NCI-H748 (cell line): ENCODE measurements around the gene PNMA8C.

Experiments used
- DNase-seq: peaks from one replicate; lab custom pipeline; 2025; ENCODE audit not compliant: unreplicated experiment; lab: John Stamatoyannopoulos, UW

The PNMA8C gene

DNA sequence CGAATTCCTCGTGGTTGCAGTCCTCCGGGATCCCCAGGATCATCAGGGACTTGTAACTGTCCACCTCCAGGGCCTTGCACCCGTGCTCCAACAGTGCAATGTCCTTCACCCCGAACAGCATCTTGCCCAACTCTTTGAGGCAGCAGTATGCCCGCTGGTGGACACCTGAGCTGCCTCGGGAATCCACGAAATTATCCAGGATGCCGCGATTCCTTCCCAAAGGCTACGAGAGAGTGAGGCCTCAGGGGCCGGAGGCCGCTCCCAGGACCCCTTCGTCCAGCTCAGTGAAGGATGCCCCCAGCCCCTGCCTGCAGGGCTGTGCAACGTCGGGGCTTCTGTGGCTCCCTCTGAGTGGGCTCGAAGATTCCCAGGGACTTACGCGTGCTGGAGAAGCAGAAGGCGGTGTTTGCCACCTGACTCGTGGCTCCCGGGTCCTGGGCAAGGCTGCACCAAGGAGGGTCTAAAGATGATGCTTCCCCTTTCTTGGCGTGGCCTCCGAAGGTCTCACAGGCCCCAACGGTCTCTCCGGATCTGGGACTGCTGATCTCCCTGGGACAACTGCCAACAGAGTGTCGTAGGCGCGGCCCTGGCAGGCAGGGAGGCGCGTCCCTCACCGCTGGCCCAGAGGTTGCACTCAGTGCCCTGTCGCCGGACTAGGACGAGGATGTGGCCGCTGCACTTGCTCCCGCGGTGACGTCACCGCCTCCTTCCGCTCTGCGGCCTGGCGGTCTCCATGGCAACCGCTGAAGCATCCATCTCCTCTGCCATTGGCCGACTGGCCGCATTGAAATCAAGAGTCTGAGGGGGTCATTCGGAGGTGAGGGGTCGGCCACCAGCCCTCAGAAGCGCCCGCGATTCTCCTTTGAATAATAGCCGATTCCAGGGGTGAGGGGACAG lies at the start of gene PNMA8C:
TSS of gene PNMA8C (minus strand) at position 698 of the 897 bp plus-strand sequence. CDS start at position 121, 577 bp downstream.
- peak; percentile 97 for DNase-seq

DNA sequence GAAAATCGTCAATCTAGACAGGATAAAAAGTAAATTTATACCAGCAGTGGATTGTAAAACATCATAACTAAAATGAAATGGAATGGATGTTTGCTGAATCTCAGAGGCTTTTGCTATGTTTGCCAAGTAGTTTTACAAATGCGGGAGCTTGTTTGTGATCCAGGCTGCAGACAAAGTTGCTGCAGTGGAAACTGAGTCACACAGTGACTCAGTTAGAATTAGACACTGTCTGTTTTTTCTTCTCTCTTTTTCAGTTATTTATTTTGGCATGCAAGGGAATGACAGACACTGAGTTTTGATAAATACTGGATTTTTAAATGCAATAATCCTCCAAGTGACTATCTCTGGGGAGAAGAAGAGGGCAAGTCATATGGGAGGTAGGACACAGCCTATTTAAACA lies 47.2 kb upstream of the PNMA8C start:
- no peak for DNase-seq

DNA sequence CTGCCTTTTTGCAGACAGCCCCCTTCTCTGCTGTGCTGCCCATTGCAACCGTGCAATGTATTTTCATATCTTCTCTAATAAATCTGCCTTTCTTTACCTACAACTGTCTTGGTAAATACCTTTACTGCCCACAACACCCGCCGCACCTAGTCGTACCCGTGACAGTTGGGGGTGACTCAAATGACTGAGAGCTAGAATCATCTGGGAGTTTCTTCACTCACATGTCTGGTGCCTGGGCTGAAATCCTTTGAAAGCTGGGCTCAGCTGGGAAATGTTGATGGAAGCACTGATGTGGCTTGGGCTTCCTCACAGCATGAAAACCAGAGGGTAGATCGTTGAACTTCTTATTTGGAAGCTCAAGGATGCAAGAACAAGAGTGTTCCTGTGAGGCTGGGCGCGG lies 45.5 kb upstream of the PNMA8C start:
- DNase-seq, result no peak

DNA sequence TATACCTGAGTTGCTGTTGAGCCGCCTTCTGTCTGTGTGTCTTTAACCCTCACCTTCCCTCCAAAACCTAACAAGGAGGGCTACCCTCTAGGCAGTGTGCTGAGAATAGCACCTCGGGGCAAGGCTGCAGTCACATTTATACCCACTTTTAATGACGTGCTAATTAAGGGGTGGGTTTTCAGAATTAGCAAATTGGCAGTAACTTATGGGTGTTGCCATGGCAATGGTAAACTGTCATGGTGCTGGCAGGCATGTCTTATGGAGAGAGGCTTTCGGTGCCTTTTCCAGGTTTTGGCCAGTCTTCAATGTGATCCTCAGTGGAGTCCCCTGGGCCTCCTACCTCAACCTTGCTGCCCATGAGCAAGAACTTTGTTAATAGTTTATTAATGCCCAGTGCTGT lies 43.9 kb upstream of the PNMA8C start:
- DNase-seq, result no peak

DNA sequence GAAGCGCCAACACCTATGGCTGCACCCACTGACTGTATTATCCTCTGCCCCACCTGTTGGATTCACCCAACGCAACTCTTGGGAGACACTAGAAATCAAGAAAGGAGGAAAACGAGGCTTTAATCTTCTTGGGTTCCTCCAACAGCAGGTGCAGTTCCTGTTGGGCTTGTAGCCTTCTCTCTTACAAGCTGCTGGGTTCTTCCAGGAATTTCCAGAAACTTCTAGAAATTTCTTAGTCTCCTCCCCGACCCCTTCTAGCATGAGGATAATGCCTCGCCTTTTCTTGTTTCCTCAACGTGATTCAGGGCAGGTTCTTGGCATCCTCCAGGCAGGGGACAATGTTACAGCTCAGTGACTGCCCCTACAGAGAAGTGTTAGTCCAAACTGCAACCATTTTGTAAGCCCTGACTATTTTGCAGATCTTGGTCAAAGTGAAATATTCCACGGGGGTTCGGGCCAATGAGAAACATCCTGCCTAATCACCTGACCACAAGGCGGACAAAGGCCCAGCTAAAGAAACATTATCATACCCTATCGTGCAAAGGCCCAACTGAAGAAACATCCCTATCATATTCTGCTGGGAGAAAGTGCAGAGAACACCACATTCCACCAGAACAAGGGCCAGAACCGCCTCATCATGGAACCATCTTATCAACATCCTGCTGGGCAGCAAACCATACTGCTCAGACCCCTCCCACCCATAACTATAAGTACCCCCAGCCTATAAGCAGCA lies 43.2 kb upstream of the PNMA8C start:
- DNase-seq, result no peak

DNA sequence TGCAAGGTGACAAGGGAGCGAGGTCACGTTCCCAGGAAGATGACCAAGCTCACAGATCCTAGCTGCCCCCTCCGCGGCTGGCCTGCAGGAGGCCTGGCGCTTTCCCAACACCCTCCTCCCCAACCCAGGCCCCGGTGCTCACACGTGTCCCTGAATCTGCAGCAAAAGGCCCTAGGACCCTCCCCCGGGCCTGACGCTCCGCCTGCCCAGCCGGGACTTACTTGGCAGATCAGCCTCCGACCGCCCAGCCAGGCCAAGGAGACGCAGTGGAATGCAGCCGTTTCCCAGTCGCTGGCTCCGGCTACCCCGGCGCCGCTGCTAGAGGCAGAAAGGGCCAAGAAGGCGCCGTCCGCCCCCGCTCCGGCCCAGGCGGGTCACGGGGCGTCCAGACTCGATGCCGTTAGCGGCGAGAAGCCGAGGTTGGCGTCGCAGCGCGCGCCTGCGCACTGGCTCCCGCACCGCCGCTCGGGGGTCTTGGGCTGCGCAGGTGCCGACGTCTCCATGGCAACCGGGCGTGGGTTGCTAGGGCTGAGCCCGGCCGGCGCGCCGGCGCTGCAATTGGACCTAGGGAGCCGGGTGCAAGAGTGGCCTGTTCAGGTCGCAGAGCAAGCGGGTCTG lies 42.5 kb upstream of the PNMA8C start, which contains the start of gene PNMA8A:
TSS of gene PNMA8A (minus strand) at position 448 of the 618 bp plus-strand sequence. CDS start 528 bp downstream, outside the sequence.
- peak; percentile 99 for DNase-seq

DNA sequence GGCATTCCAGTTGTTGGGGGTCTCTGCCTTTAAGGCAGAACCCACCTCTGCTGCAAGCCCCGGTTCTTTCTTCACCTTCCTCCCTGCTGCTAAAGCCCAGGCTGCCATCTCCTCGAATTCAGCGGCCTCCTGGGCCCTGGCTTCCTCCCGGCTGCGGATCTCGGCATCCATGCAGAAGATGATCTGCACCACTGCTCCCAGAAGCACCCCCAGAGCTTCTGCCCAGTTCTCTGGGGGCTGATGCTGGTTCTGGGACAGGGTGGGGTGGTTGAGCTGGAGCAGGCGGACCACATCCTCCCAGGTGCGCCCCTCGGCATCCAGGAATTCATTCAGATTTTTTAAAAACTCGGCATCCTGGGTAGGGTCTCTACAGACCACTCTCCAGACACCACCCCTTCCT lies 41.6 kb upstream of the PNMA8C start:
- no peak for DNase-seq

DNA sequence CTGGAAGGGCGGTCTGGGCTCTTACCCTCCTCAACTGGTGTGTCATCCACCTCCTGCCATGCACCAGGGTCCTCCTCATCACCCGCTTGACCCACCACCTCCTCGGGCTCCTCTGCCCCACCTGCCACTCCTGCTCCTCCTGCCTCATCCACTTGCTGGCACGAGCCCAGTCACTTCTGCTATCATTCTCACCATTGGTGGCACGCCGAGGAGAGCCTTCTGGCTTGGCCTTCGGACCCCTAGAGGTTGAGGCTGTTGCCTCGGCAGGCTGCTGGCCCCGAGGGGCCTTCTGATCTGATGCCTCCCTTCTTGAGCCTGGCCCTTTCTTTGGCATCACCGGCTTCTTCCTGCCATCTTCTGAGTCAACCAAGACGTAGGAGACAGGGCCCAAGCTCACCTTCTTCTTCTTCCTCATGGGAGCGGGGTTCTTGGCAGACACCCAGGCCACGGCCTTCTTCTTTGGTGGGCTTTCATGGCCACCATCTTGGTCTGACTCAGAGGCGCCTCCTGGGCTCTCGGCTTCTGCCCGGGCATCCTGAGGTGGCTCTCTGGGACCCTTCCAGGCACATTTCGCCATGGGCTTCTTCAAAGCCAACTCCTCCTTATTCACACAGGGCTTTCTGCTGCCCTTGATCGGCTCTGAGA lies 40.9 kb upstream of the PNMA8C start:
- no peak for DNase-seq

DNA sequence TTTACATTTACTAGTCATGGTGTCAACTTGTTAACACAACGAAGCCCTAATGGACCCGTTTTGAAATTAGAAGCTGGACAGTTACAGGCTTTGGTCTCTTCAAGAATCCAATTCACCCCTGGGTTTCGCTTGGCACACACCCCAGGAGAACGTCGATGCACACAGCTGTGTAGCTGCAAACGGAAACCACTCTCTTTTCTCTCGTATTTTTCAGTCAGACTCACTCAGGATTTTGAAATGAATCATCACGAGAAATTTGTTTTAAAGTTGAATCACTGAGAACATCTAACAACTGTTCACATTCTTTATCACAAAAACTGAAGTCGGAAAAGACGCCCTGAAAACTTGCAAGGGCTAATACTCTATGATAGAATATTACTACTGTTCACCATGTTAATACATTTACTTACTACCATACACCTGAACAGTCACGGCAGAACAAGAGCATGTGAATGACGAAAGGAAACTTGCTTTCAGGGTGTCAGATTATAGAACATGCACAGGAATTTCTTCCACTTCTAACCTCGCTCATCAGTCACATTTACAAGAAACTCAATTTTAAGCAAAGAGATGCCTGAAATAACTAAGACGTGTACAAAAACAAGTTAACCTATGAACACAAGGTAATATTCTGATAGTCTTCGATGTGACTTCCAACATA lies 37.9 kb upstream of the PNMA8C start:
- DNase-seq, result no peak

DNA sequence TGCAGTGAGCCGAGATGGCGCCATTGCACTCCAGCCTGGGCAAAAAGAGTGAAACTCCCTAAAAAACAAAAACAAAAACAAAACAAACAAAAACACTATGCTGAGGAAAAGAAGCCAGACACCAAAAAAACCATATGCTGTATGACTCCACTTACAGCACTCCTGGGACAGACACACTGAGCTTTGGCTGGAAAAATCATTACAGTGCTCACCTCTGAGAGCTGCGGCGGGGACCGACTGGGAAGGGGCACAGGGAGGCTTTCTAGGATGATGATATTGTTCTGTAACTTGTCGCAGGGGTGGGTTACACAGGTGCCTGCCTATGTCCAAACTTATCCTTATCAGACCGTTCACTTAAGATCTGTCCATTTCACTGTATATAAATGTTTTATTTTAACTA lies 34.8 kb upstream of the PNMA8C start:
- no peak for DNase-seq

DNA sequence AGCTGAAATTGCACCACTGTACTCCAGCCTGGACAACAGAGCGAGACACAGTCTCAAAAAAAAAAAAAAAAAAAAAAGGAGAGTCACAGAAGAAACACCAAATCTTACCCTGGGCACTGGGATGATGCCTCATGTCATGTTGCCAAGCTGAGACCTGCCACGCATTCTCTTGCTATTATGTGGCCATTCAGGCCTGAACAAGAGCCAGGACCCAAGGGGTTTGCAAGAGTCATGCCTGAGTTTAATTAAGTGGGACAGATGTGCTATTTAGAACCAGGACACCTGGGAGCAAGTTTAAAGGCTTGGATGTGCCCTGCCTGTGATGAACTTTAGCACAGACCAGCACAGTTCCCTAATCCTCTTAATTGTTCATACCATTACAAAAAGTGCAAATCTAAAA lies 32.8 kb upstream of the PNMA8C start:
- no peak for DNase-seq

DNA sequence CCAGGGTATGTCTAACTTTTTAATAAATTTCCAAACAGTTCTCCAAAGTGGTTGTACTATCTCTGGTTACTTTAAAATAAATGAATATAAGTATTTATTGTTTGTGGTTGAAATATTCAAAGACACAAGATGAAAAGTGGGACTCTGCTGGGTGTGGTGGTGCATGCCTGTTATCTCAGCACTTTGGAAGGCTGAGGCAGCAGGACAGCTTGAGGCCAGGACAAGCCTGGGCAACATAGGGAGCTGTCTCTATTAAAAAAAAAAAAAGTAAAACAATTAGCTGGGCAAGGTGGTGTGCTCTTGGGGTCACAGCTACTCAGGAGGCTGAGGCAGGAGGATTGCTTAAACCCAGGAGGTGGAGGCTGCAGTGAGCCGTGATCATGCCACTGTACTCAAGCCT lies 32.2 kb upstream of the PNMA8C start:
- no peak for DNase-seq

DNA sequence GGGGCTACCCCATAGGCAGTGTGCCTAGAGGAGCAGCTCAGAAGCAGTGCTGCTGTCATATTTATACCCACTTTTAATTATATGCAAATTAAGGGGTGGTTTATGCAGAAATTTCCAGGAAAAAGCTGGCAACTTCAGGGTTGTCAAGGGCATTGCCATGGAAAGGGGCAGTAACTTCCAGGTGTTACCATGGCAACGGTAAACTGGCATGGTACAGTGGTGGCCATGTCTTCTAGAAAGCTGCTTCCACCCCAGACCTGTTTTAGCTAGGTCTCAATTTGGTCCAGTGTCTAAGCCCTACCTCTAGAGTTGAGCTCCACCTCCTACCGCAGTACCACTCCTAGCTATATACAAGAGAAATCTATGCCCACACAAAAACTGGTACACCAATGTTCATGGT lies 31.3 kb upstream of the PNMA8C start:
- no peak for DNase-seq

DNA sequence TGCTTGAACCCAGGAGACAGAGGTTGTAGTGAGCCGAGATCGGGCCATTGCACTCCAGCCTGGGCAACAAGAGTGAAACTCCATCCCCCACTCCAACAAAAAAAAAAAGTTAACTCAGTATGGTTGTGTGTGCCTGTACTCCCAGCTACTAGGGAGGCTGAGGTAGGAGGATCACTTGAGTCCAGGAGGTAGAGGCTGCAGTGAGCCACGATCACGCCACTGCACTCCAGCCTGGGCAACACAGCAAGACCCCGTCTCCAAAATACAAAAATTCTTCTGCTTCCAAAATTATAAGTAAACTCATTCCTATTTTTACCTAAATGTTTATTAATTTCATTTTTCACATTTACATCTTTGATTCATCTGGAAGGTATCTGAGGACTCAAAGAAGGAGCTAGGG lies 28.2 kb upstream of the PNMA8C start:
- no peak for DNase-seq

DNA sequence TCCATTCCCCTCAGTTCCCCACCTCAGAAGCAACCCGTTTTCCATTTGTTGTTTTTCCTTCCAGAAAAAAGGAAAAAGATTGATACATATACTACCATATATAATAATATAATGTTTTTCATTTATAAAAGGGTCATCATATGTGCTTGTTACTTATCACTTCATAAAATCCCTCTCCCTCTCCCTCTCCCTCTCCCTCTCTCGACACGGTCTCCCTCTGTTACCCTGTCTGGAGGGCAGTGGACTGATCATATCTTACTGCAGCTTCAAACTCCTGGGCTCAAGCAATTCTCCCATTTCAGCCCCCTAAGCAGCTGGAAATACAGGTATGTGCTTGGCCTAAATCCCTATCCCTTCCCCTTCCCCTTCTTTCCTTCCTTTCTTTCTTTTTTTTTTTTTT lies 25.5 kb upstream of the PNMA8C start:
- DNase-seq, result no peak

DNA sequence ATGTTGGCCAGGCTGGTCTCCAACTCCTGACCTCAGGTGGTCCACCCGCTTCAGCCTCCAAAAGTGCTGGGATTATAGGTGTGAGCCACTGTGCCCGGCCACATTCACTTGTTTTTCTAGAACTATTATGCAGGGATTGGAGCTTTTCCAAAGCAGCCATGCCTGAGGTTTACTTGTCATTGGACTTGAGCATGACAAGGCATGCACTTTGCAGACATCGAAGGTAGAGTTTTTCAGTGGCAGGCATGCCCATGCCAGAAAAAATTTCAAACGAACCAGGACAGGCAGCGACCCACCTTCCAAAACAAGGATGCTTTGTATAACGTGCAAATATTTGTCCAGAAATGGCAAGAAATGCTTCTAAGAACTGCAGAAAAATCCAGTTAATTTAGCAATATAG lies 24.9 kb upstream of the PNMA8C start:
- no peak for DNase-seq

DNA sequence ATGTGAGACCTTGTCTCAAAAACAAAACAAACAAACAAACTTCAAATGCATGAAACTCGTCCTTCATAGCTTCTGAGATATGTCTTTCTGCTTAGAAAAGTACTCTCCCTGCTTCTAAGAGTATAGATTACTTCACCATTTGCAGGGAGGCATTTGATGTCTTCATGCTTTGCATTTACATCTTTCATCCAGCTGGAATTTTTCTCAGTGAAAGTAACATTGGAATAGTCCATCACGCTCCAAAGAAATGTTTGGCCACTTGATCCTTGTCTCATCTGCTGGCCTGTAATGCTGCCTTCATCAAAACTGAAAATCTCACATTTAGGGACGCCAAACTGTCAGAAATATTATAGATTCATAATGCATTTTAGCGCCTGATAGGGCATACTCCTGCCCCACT lies 23.4 kb upstream of the PNMA8C start:
- DNase-seq, result no peak

DNA sequence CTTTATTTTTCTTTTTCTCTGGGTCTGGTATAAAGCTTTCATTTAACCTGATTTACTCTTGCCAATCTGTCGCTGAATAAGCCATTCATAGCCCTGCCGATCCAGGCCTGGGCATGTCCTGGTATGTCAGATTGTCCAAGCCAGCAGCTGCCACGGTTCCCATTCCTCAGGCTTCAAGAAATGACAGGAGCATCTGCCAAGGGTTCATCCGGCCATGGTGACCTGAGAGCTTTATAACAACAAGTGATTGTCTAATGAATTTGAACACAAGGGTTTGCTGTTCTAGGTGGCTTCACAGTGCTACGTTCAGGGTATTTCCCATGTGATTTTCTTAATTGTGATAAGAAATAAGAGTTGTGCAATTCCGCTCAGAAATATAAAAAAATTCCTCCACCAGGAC lies 22.6 kb upstream of the PNMA8C start:
- DNase-seq, result no peak

DNA sequence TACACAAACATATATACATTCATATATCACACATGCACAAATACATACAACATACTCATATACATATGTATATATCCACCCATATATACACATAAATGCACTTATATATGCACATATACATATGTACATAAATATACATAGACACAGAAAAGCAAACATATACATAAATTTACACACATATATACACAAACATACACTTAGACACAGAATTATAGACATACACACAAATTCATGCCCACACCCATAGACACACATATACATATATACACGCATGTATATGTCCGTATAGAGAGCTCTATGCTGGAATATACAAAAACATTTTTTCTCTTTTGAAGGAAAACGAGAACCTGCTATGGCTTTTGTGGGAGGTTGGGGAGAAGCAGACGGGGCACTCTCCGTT lies 22.0 kb upstream of the PNMA8C start:
- DNase-seq, result no peak

DNA sequence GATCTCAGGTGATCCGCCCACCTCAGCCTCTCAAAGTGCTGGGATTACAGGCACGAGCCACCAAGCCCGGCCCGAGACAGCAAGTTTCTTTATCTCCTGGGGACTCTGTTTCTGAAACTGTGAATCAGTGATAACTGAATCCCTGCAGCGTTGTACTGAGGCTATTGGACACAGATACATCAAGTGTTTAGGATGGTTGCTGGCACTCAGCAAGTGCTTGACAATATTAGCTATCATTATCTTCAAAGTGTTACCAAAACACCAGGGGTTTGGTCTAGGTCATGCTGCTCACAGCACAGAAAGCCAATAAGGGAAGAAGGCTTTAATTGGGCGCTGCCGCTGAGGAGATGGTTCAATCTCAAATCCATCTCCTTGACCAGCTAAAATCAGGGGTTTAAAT lies 20.5 kb upstream of the PNMA8C start:
- DNase-seq, result peak; percentile 59

DNA sequence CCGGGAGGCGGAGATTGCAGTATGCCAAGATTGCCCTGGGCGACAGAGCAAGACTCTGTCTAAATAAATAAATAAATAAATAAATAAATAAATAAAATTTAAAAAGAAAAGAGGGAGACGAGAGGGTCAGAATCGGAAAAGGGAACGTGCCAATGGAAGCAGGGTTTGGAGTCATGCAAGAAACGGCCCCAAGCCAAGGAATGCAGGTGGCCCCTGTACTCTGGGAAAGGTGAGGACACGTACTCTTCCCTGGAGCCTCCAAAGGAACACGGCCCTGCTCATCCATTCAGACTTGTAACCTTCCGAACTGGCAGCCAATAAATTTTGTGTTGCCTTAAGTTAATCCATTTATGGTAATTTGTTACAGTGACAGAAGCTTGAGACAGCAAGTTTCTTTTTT lies 19.9 kb upstream of the PNMA8C start:
- no peak for DNase-seq
